HFFc6 (cell line): ENCODE data around the gene TBC1D5. TPM values are rescaled to one million over a fixed set of nuclear protein-coding genes. Genes with fewer than 3 reads are reported as not detected.
"Not testable (repeated sequence)": the region's sequence is repeated elsewhere in the genome, so short reads cannot be mapped to it uniquely, and the experiment has no call there.

Source experiments
- DNase-seq: peaks from one replicate; pipeline ENCODE4 v3.0.0-alpha.2; 2018
- H3K27ac Mint-ChIP-seq: 2 replicates; pipeline ENCODE4 v1.8.0; 2020; ENCODE audit warnings: mild to moderate bottlenecking, mixed read lengths
- H3K27me3 Mint-ChIP-seq: 2 replicates; pipeline ENCODE4 v1.8.0; 2021; ENCODE audit warnings: mild to moderate bottlenecking, moderate library complexity, mixed read lengths; ENCODE audit not compliant: insufficient read depth
- H3K36me3 Mint-ChIP-seq: 2 replicates; pipeline ENCODE4 v1.8.0; 2021; ENCODE audit warnings: low read depth, mixed read lengths
- H3K4me1 Mint-ChIP-seq: 2 replicates; pipeline ENCODE4 v1.8.0; 2020; ENCODE audit warnings: low read depth, mixed read lengths
- H3K4me3 Mint-ChIP-seq: 2 replicates; pipeline ENCODE4 v1.8.0; 2020; ENCODE audit warnings: mild to moderate bottlenecking, moderate library complexity, mixed read lengths
- H3K9me3 Mint-ChIP-seq: 2 replicates; pipeline ENCODE4 v1.8.0; 2020; ENCODE audit warnings: mild to moderate bottlenecking, mixed read lengths
- CTCF ChIP-seq: fragments of 200-600 bp; sonication (generic); IDR thresholded peaks from 2 replicates; pipeline ENCODE4 v1.5.0; 2021; ENCODE audit warnings: antibody characterized with exemption, mild to moderate bottlenecking
- total RNA-seq, 6 experiments: library from RNA; stranded (reverse); fragmentation: NEBNext Ultra II Directional; extraction: Animal tissue kit (Norgen Biotek cat#: 25700); gene quantifications; 2 replicates in 1 of 6; 3 replicates in 5 of 6; pipeline ENCODE4 v1.2.3, GENCODE V29; 2021

Gene TBC1D5
- total RNA-seq, 6 experiments from 2014 or later: 37.2 to 46.0 (median 40.1) TPM

GRCh38 chr3:17670749-17671148 is 71.7 kb downstream of the TBC1D5 start:
- no peak for TF ChIP-seq CTCF
- Mint-ChIP-seq H3K9me3 (no peaks in the 10 kb centered on the region), H3K27ac (no peak overlapping the region), H3K4me1 (peaks cover 8% of the 10 kb centered on the region), H3K27me3 (no peaks in the 10 kb centered on the region), H3K36me3 (no peaks in the 10 kb centered on the region), H3K4me3 (no peak overlapping the region)
- no peak for DNase-seq

- no peak overlapping the region for H3K4me3 Mint-ChIP-seq
- TF ChIP-seq CTCF: no peak
- DNase-seq: no peak
- H3K9me3 Mint-ChIP-seq: no peaks in the 10 kb centered on the region
- no peaks in the 10 kb centered on the region for H3K4me1 Mint-ChIP-seq
- H3K27me3 Mint-ChIP-seq: no peaks in the 10 kb centered on the region
- H3K27ac Mint-ChIP-seq: no peak overlapping the region
- H3K36me3 Mint-ChIP-seq: no peaks in the 10 kb centered on the region
Measured at GRCh38 chr3:17664923-17665322, 77.5 kb downstream of the TBC1D5 start.

GRCh38 chr3:17656264-17656663 is 86.2 kb downstream of the TBC1D5 start:
- no peak for TF ChIP-seq CTCF
- Mint-ChIP-seq H3K27me3 (no peaks in the 10 kb centered on the region; the same call in 1 of the 2 replicates), H3K9me3 (no peaks in the 10 kb centered on the region), H3K4me1 (peaks cover 10% of the 10 kb centered on the region), H3K36me3 (no peaks in the 10 kb centered on the region), H3K4me3 (no peak overlapping the region), H3K27ac (no peak overlapping the region)
- DNase-seq: no peak

- DNase-seq: no peak
- Mint-ChIP-seq H3K27ac (no peak overlapping the region), H3K9me3 (no peaks in the 10 kb centered on the region), H3K4me3 (no peak overlapping the region), H3K4me1 (peaks cover 10% of the 10 kb centered on the region), H3K36me3 (no peaks in the 10 kb centered on the region), H3K27me3 (no peaks in the 10 kb centered on the region; the same call in 1 of the 2 replicates)
- TF ChIP-seq CTCF: no peak
Measured at GRCh38 chr3:17655743-17656142, 86.7 kb downstream of the TBC1D5 start.

GRCh38 chr3:17649748-17650147 is 92.7 kb downstream of the TBC1D5 start:
- H3K4me3 Mint-ChIP-seq, H3K9me3 Mint-ChIP-seq, H3K27me3 Mint-ChIP-seq, DNase-seq, H3K36me3 Mint-ChIP-seq, H3K4me1 Mint-ChIP-seq, H3K27ac Mint-ChIP-seq: not testable (repeated sequence)

- H3K27ac Mint-ChIP-seq, H3K4me3 Mint-ChIP-seq, H3K27me3 Mint-ChIP-seq, H3K4me1 Mint-ChIP-seq, DNase-seq, H3K9me3 Mint-ChIP-seq, H3K36me3 Mint-ChIP-seq: not testable (repeated sequence)
Measured at GRCh38 chr3:17648630-17649355, 93.6 kb downstream of the TBC1D5 start.
